SK-N-SH (cell line): Measurements from ENCODE around the gene NCBP3. TPM values are rescaled to one million over a fixed set of nuclear protein-coding genes. Genes with fewer than 3 reads are reported as not detected.

Source experiments
- CTCF ChIP-seq: fragments of 200-600 bp; sonication (generic); IDR thresholded peaks from 2 replicates; pipeline ENCODE4 v1.6.1; 2017; ENCODE audit warnings: antibody characterized with exemption, mild to moderate bottlenecking, moderate library complexity
- EZH2phosphoT487 ChIP-seq: fragments of 200-600 bp; sonication (generic); IDR thresholded peaks from 2 replicates; pipeline ENCODE4 v1.6.1; 2017; ENCODE audit warnings: low read depth, mixed run types, mild to moderate bottlenecking, antibody characterized with exemption, moderate library complexity, borderline replicate concordance
- IRF3 ChIP-seq: fragments of 150-350 bp; IDR thresholded peaks from 2 replicates; pipeline ENCODE4 v1.6.1; 2016; ENCODE audit warnings: mild to moderate bottlenecking, low read depth, low read length
- MAX ChIP-seq: IDR thresholded peaks from 2 replicates; pipeline ENCODE4 v1.4.0; 2012; ENCODE audit warnings: low read depth
- PBX3 ChIP-seq: IDR thresholded peaks from 2 replicates; pipeline ENCODE4; 2012
- RCOR1 ChIP-seq: fragments of 150-350 bp; IDR thresholded peaks from 2 replicates; pipeline ENCODE4 v1.6.1; 2017; ENCODE audit warnings: antibody characterized with exemption, low read length
- RXRA ChIP-seq: IDR thresholded peaks from 2 replicates; pipeline ENCODE4 v1.4.0; 2012; ENCODE audit warnings: low read depth, mild to moderate bottlenecking, borderline replicate concordance
- SIN3A ChIP-seq: IDR thresholded peaks from 2 replicates; pipeline ENCODE4 v1.6.1; 2012; ENCODE audit warnings: low read depth, mild to moderate bottlenecking, low read length, moderate library complexity, borderline replicate concordance
- SMC3 ChIP-seq: IDR thresholded peaks from 2 replicates; pipeline ENCODE4 v1.6.1; 2012; ENCODE audit warnings: low read depth, low read length, improper control_type of control experiment
- TAF1 ChIP-seq: IDR thresholded peaks from 2 replicates; pipeline ENCODE4 v1.6.1; 2012; ENCODE audit warnings: low read depth, mild to moderate bottlenecking, low read length, moderate library complexity, borderline replicate concordance
- TCF12 ChIP-seq: IDR thresholded peaks from 2 replicates; pipeline ENCODE4 v1.4.0; 2012
- USF1 ChIP-seq: IDR thresholded peaks from 2 replicates; pipeline ENCODE4 v1.4.0; 2012; ENCODE audit warnings: low read depth, borderline replicate concordance
- YY1 ChIP-seq: IDR thresholded peaks from 2 replicates; pipeline ENCODE4 v1.4.0; 2012; ENCODE audit warnings: low read depth, mild to moderate bottlenecking
- polyA plus RNA-seq, 3 experiments: library from polyadenylated mRNA; depleted of rRNA; stranded (reverse); fragments of >200 nt; gene quantifications; 2 replicates each; pipeline ENCODE4 v1.2.3, GENCODE V29; 2012

Gene NCBP3
- polyA plus RNA-seq, 1 of the 3 experiments (the other 2 are of a cell fraction): 6.5 TPM

- TF ChIP-seq SIN3A (no peak), SMC3 (no peak), USF1 (no peak), TAF1 (no peak; the same call in 1 of the 2 replicates), MAX (peak; percentile 82), IRF3 (no peak), CTCF (no peak), RCOR1 (no peak), YY1 (no peak), PBX3 (peak; percentile 44; the same call in 1 of the 2 replicates), TCF12 (peak; percentile 76), RXRA (no peak), EZH2phosphoT487 (no peak)
Measured at GRCh38 chr17:3890082-3890877, 44.2 kb upstream of the NCBP3 start (continued).
